HL-60 (cell line): ENCODE data around the gene BGLAP.

ENCODE experiments used
- CTCF ChIP-seq: IDR thresholded peaks from one replicate; pipeline ENCODE4 v1.5.1; 2011; ENCODE audit warnings: low read length, control low read depth, inconsistent platforms; ENCODE audit not compliant: insufficient read depth
- POLR2AphosphoS5 ChIP-seq: IDR thresholded peaks from 2 replicates; pipeline ENCODE4 v1.6.1; 2012; ENCODE audit warnings: low read depth

GRCh38 chr1:156285437-156285836 is 43.5 kb downstream of the BGLAP start:
- no peak for TF ChIP-seq POLR2AphosphoS5
- TF ChIP-seq CTCF, result no peak
